22Rv1 (cell line): ENCODE measurements around the gene FAM234A.
A peak's percentile ranks its signal among the peaks of the same experiment; 100 is the strongest.

ENCODE experiments used
- H3K27ac ChIP-seq: fragments of 450-650 bp; 2 replicates; pipeline ENCODE4 v1.5.1; 2017
- ZFX ChIP-seq: fragments of 450-650 bp; IDR thresholded peaks from 2 replicates; pipeline ENCODE4 v1.6.1; 2017; ENCODE audit warnings: antibody characterized with exemption, borderline replicate concordance
- TF ChIP-seq, protein P1 (sequence below): fragments of 450-650 bp; IDR thresholded peaks from 2 replicates; pipeline ENCODE4 v1.5.1; 2017; ENCODE audit warnings: mild to moderate bottlenecking

The FAM234A gene, protein sequence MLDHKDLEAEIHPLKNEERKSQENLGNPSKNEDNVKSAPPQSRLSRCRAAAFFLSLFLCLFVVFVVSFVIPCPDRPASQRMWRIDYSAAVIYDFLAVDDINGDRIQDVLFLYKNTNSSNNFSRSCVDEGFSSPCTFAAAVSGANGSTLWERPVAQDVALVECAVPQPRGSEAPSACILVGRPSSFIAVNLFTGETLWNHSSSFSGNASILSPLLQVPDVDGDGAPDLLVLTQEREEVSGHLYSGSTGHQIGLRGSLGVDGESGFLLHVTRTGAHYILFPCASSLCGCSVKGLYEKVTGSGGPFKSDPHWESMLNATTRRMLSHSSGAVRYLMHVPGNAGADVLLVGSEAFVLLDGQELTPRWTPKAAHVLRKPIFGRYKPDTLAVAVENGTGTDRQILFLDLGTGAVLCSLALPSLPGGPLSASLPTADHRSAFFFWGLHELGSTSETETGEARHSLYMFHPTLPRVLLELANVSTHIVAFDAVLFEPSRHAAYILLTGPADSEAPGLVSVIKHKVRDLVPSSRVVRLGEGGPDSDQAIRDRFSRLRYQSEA

DNA sequence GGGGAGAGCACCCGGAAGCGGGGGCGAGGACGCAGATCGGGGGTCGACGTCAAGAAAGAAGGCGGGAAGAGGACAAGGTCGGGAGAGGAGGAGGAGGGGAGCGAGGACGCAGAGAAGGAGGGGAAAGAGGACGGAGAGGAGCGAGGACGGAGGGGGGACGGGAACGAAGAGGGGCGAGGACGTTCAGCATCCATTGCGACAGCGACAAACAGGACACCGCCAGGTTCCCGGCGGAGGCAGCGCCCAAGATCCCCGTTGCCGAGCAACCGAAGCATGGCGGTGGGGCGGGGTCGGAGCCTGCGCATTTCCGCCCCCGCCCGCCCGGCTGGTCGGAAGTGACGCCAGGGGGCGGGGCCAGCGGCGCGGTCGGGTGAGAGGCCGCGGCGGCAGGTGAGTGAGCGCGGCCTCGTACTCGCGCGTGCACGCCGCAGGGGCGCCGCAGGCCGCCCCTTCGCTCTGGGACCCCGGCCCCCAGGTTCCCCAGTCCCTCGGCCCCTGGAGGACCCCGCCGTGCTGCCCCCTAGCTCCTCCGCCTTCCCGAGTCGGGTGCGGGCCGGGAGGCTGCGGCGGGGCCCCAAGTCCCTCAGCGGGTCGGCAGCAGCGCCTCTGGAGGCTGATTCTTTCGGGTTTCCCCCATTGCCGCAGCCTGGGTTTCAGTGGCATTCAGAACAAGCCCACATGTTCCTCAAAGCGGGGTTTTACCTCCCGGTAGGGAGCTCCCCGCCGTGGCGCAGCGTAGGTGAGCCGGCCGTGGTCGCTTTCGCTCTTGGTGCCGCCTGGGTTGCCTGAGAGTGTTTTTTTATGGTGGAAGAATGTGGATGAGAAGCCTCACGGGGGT is at the start of gene FAM234A:
TSS of gene FAM234A (plus strand) at position 354 of the 838 bp plus-strand sequence. CDS start 19,593 bp downstream, outside the sequence.
- TF ChIP-seq, protein P1, sequence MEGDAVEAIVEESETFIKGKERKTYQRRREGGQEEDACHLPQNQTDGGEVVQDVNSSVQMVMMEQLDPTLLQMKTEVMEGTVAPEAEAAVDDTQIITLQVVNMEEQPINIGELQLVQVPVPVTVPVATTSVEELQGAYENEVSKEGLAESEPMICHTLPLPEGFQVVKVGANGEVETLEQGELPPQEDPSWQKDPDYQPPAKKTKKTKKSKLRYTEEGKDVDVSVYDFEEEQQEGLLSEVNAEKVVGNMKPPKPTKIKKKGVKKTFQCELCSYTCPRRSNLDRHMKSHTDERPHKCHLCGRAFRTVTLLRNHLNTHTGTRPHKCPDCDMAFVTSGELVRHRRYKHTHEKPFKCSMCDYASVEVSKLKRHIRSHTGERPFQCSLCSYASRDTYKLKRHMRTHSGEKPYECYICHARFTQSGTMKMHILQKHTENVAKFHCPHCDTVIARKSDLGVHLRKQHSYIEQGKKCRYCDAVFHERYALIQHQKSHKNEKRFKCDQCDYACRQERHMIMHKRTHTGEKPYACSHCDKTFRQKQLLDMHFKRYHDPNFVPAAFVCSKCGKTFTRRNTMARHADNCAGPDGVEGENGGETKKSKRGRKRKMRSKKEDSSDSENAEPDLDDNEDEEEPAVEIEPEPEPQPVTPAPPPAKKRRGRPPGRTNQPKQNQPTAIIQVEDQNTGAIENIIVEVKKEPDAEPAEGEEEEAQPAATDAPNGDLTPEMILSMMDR = peak; percentile 34
- TF ChIP-seq ZFX = no peak
- peak within 1 kb of the TSS; percentile 87 for H3K27ac ChIP-seq

DNA sequence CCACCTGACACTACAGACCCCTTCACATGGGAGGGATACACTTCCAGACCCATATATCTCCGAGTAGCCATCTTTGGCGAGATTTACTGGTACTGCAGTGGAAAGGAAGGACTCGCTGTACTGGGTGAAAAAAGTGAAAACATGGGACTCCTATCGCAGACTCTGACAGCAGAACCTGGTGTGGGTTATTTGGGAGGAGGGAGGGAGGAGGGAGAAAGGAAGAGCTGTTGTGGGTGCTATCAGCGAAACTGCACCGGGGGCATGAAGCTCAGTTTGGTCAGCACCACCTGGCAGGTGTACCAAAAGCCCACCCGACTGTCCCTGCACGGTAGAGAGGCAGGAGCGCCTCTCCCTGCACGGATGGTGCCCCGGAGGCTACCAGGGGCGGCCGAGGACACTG is 49.4 kb upstream of the FAM234A start:
- no peak overlapping the region for H3K27ac ChIP-seq
- TF ChIP-seq ZFX = no peak
- TF ChIP-seq, protein P1 = no peak

DNA sequence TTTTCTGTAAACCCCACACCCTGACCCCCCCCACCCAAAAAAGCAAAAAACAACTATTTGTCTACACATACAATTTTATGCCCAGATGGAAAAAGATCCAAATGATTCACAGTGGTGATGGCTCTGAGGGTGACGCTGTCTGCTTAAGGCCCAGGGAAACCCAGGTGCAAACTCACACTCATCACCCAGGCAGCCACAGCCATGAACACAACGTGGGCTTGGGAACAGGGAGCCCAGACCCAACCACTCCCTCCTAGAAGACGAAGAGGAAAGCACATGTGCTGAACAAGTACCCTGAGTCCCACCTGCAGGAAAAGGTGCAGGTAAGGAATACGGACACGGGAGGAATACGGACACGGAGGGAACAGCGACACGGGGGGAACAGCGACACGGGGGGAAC is 48.9 kb upstream of the FAM234A start:
- TF ChIP-seq, protein P1 = no peak
- no peak for TF ChIP-seq ZFX
- no peak overlapping the region for H3K27ac ChIP-seq

DNA sequence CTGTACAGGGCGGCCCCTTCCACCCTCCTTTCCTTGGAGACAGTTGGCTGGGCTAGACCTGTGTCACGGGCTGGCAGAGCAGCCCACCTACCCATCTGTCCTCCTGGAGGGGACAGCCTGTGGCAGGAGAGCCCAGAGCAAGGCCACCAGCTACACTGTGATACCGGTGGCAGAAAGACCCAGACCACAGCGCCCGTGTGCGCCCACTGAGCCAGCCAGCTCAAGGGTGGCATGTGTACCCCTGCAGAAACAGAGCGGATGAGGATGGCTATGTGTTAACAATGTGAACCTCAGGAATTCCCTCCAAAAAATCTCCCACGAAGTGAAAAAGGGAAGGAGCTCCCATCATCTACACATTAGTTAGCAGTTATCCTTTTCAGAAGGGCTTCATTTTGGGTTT is 47.3 kb upstream of the FAM234A start:
- no peak for TF ChIP-seq ZFX
- TF ChIP-seq, protein P1 = no peak
- H3K27ac ChIP-seq = no peak overlapping the region

DNA sequence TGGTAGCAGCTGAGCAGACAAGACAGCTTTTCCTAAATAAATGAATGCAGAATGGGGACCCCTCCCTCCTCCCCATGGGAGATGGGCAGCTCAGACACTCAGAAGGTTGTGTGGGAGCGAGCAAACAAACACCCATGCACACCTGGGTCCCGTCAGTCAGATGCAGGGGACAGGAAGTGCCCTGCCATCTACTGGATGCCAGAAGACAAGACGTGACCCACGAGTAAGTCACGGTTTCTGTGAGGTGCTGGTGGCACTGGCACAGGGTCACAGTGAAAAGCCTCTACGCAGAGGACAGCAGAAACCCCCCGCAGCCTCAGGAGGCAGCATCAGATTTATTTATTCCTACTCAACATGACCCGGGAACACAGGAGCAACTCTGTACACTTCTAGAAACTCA is 45.9 kb upstream of the FAM234A start:
- TF ChIP-seq, protein P1 = peak; percentile 49
- no peak for TF ChIP-seq ZFX
- H3K27ac ChIP-seq = no peak overlapping the region

DNA sequence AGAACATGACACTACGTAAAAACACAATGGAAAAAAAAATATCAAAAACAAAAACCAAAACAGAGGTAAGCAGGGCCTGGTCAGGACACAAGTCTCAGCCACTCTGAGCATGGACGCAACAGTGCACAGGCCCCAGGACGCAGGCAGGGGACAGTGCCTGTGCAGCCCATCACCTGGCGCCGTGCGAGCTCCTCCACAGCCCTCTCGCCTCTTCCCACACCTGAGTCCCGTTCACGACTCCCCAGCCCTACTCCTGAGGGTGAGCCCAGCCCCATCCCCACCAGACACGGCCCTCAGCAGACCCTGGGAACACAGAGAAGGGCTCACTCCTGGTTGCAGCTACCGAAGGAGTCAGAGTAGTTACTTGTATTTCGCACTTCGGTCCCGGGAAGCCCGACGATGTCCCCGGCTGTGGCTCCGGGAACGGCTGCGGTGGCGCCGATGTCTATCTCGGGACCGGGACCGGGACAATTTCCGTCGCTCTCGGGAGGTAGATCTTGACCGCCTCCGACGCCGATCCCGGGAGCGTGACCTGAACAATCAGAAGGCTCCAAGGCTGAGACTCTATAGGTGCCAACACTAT is 44.9 kb upstream of the FAM234A start:
- H3K27ac ChIP-seq = no peak overlapping the region
- TF ChIP-seq, protein P1 = no peak
- no peak for TF ChIP-seq ZFX
